Thoracic aorta (tissue), 2 donors: Measurements from ENCODE around the gene CNKSR1. TPM values are rescaled to one million over a fixed set of nuclear protein-coding genes. Genes with fewer than 3 reads are reported as not detected.

ENCODE experiments used
- ATAC-seq: fragments of 150-250 bp; one replicate; pipeline ENCODE4 v1.8.0; 2017; ENCODE audit warnings: low read depth; ENCODE audit not compliant: insufficient number of reproducible peaks, low FRiP score
- DNase-seq: peaks from one replicate; pipeline ENCODE4 v3.0.0-alpha.2; 2020; ENCODE audit warnings: low spot score
- H3K27ac ChIP-seq, 2 donors: fragments of 200-600 bp; sonication (generic); 1 replicate in 1 of 2; 2 replicates in 1 of 2; pipeline ENCODE4 v1.5.1; 2016; ENCODE audit warnings: mild to moderate bottlenecking in 2 of 2, moderate library complexity in 2 of 2
- H3K27me3 ChIP-seq: fragments of 200-600 bp; sonication (generic); replicated peaks from 2 replicates; pipeline ENCODE4 v1.6.0; 2016; ENCODE audit warnings: mild to moderate bottlenecking; ENCODE audit not compliant: insufficient read depth
- H3K36me3 ChIP-seq: fragments of 200-600 bp; sonication (generic); one replicate; pipeline ENCODE4 v1.5.1; 2016
- H3K4me1 ChIP-seq, 2 donors: fragments of 200-600 bp; sonication (generic); 1 replicate in 1 of 2; 2 replicates in 1 of 2; pipeline versions ENCODE4 v1.5.1 to v1.6.0; 2016; ENCODE audit warnings: low read depth in 2 of 2, mild to moderate bottlenecking in 1 of 2; ENCODE audit not compliant: control insufficient read depth in 1 of 2
- H3K4me3 ChIP-seq: fragments of 200-600 bp; sonication (generic); 2 replicates; pipeline ENCODE4 v1.5.1; 2016; ENCODE audit warnings: mild to moderate bottlenecking
- H3K9me3 ChIP-seq: fragments of 200-600 bp; sonication (generic); 2 replicates; pipeline ENCODE4 v1.5.1; 2016
- CTCF ChIP-seq: fragments of 200-600 bp; sonication (generic); IDR thresholded peaks from one replicate; pipeline ENCODE4 v1.5.1; 2019; ENCODE audit warnings: antibody characterized with exemption
- total RNA-seq, 2 donors: library from RNA; depleted of rRNA; stranded (reverse); fragments of >200 nt; gene quantifications; one replicate each; pipeline versions ENCODE4 v1.1.0 to v1.2.3, GENCODE V29; 2016

Gene CNKSR1
- total RNA-seq, 2 donors from 2014 or later: 5.8 to 17.5 TPM

GRCh38 chr1:26169669-26170471 lies 7.4 kb upstream of the CNKSR1 start, which contains the start of gene ZNF593:
Gene ZNF593, plus strand, starts transcription at chr1:26169908. Its CDS starts 76 bp downstream, at chr1:26169984.
- peak; percentile 65 for DNase-seq
- peak; percentile 94 for TF ChIP-seq CTCF
- peak within 1 kb of the TSS; percentile 37 to 56 for H3K27ac ChIP-seq

GRCh38 chr1:26170472-26170821 lies 6.8 kb upstream of the CNKSR1 start:
- ATAC-seq (no peak), DNase-seq (no peak)
- Histone ChIP-seq H3K27me3 (no peaks in the 10 kb centered on the region), H3K4me1 (peaks cover 5 to 13% of the 10 kb centered on the region in 2 donors), H3K9me3 (no peaks in the 10 kb centered on the region), H3K36me3 (no peaks in the 10 kb centered on the region), H3K4me3 (peak overlapping the region; percentile 86), H3K27ac (no peak overlapping the region)
- TF ChIP-seq CTCF: no peak

More at GRCh38 chr1:26169669-26170471, 7.4 kb upstream of the CNKSR1 start, which contains the start of gene ZNF593:
- Histone ChIP-seq H3K4me3 (peak within 1 kb of the TSS; percentile 86), H3K4me1 (peaks cover 5 to 13% of the 10 kb centered on the region in 2 donors), H3K27me3 (no peaks in the 10 kb centered on the region), H3K9me3 (no peaks in the 10 kb centered on the region), H3K36me3 (no peaks in the 10 kb centered on the region)
- ATAC-seq: peak; percentile 91

- ATAC-seq (no peak), DNase-seq (no peak)
- H3K4me1 ChIP-seq: peaks cover 5 to 13% of the 10 kb centered on the region in 2 donors
- peak within 1 kb of the TSS; percentile 86 for H3K4me3 ChIP-seq
- TF ChIP-seq CTCF: no peak
- no peaks in the 10 kb centered on the region for H3K27me3 ChIP-seq
- no peaks in the 10 kb centered on the region for H3K9me3 ChIP-seq
- H3K27ac ChIP-seq: no peak within 1 kb of the TSS
- no peaks in the 10 kb centered on the region for H3K36me3 ChIP-seq
Observed at GRCh38 chr1:26171084-26172072, 5.9 kb upstream of the CNKSR1 start, which contains the start of gene ZNF593OS. Gene ZNF593OS, minus strand, starts transcription at chr1:26171832. Its CDS starts 171 bp downstream, at chr1:26171661.

GRCh38 chr1:26175346-26175745 lies 1.9 kb upstream of the CNKSR1 start:
- TF ChIP-seq CTCF: no peak
- no peak overlapping the region for H3K4me3 ChIP-seq
- no peak overlapping the region for H3K27ac ChIP-seq
- DNase-seq (no peak), ATAC-seq (no peak)
- H3K4me1 ChIP-seq: peaks cover 5 to 11% of the 10 kb centered on the region in 2 donors
- H3K27me3 ChIP-seq: no peaks in the 10 kb centered on the region
- no peaks in the 10 kb centered on the region for H3K36me3 ChIP-seq
- H3K9me3 ChIP-seq: no peaks in the 10 kb centered on the region
